Renal cortex interstitium (tissue), 11 donors: Measurements from ENCODE around the gene KAZN. TPM values are rescaled to one million over a fixed set of nuclear protein-coding genes. Genes with fewer than 3 reads are reported as not detected.

Experiments
- DNase-seq, 11 donors: peaks; one replicate each; pipeline ENCODE4 v3.0.0-alpha.2; 2013; ENCODE audit warnings: low read depth in 9 of 11, low spot score in 4 of 11; ENCODE audit errors: extremely low read depth in 1 of 11
- polyA plus RNA-seq, 3 donors: library from polyadenylated mRNA; unstranded; fragments of 120-200 nt; gene quantifications; one replicate each; pipeline ENCODE4 v1.2.1, GENCODE V29; 2013; ENCODE audit not compliant: insufficient read length in 3 of 3

KAZN gene
- polyA plus RNA-seq, 3 donors = 32.3 to 43.3 (median 34.6) TPM

DNA sequence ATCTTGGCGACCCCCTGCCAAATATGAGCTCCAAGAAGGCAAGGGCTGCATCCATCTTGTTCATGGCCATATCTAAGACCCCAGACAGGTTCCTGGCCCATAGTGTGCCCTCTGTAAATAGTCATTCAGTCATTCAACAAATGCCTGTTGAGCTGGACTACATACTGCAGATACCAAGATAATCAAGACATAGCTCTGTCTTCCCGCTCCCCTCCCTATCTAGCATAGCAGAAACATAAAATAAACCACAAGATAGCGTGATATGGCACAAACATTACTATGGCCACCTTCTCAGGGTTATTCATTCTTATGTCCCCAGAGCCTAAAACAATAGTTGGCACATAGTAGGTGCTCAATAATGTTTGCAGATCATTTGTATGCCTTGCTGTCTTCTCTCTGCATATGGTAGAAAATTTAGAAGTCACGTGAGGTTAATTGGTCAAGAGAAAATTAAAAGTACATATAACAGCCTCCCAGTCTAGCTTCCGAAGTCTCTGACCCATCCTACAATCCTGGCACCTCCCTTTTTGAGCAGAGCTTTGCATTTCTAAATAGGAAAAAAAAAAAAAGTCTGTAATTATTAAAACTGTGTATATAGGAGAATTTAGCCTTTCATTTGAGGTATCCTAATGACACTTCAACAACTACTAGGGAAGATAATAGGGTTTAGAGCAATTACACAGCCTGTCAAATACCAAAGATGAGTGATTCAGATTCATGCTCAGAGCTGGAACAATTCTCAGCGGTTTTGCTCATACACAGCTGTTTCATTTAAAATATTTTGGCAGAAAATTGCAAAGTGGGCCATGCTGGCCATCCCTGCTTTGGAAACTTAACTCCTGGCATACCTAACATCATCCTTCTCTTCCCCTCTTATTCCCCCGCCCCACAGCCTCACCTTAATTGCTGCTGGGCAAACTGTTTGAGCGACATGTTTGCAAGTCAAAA lies 219.0 kb downstream of the KAZN start:
- no peak for DNase-seq

- no peak for DNase-seq
Measured at GRCh38 chr1:14820295-14821085, 222.0 kb downstream of the KAZN start.

DNA sequence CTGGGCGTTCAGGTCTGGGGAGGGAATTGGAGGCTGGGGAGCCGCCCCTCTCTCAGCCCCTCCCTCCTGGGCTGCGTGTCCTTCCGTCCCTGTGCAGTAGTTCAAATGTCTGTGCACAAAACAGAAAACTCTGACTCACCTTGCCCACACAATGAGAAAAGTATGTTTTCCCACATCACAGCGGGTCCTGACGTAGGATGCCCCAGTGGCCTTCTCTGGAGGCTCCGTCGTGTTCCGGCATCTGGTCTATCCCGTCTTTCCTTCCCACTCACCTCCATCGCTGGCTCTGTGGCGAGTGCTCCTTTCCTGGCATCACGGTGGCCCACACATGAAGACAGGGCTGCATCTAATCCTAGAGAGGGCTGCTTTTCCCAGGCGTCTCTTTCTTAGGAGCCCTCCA lies 224.0 kb downstream of the KAZN start:
- no peak for DNase-seq

- DNase-seq = no peak
Measured at GRCh38 chr1:14822996-14823395, 224.5 kb downstream of the KAZN start.

DNA sequence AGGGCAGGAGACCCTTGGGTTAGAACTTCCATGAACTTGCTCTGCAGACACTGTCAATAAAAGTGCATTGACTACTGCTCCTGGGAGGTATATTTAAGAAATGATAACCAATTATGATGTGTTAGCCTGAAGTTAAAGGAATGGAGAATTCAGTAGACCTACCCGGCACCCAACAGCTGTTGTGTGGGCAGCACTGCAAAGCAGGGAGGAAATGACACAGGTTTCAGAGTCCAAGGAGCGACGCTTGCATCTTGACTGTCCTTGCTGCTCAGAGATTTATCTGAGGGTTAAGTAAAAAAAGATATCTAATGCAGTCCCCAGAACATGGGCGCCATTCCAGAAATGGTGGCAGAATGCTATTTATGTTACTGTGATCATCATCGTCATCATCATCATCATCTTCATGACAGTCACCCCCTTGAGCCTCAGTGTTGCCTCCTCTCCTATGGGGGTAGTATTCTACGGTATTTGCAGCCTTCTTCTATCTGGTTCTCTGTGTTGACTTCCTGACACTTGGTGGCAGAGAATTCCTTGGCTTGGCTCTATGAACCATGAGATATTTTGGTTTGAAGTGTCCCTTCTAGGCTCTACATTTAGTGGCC lies 225.9 kb downstream of the KAZN start:
- no peak for DNase-seq

DNA sequence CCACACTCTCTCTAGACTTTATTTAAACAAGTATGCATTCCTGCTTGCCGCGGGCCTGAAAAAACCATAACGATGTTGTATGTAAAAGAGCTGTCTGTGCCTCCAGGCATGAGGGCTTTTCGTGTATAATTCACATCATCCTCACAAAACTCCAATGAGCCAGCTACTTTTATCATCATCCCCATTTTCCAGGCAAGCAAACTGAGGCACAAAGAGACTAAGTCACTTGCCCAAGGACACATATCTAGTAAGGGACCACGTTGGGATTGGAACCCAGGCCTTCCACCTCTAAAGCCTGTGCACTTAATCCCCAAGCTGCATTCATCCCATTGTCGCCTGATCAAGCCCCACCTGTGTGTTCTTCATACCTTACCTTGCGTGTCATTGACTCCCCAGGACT lies 226.9 kb downstream of the KAZN start:
- no peak for DNase-seq

GRCh38 chr1:14826172-14826636 lies 227.7 kb downstream of the KAZN start:
- no peak for DNase-seq

DNA sequence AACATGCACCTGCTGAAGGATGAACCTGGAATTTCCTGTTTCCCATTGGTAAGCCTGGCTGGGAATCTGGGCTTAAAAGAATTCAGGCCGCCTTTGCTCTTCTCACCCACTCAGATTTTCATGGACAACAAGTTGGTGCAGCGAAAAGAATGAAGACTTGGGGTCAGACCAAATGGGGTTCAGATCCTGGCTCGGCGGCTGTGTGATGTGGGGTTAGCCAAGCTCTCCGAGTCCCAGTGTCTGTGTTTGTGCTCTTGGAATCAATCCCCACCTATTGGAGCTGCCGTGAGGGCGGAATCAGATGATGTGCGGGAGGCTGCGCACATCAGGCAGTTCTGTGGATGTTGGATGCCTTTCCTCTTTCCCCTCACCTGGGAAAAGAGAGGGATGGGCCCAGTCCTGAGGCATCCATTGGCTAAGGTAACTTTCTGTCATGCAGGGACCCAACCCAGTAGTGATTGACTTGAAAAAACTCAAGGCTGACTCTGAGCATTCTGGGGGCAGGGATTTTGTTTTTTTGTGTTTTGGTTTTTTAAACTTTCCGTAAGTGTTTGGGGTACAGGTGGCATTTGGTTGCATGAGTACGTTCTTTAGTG lies 228.3 kb downstream of the KAZN start:
- DNase-seq = no peak

- no peak for DNase-seq
Measured at GRCh38 chr1:14827870-14828269, 229.4 kb downstream of the KAZN start.

DNA sequence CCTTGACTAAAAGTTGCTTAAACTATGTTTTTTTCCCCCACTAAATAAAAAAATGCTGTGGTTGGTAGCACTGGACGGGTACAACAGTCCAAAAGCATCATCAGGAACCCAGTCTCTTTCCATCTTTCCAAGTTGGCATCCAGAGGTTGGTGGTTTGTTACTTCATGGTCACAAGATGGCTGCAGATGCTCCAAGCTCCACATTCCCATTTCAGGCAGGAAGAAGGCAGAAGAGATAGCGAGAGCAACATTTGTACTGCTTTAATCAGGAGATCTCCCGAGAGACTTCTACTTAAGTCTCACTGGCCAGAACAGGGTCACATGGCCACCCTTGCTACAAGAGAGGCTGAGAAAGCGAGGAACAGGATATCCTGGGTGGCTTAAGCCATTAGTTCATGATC lies 230.2 kb downstream of the KAZN start:
- DNase-seq = no peak

DNA sequence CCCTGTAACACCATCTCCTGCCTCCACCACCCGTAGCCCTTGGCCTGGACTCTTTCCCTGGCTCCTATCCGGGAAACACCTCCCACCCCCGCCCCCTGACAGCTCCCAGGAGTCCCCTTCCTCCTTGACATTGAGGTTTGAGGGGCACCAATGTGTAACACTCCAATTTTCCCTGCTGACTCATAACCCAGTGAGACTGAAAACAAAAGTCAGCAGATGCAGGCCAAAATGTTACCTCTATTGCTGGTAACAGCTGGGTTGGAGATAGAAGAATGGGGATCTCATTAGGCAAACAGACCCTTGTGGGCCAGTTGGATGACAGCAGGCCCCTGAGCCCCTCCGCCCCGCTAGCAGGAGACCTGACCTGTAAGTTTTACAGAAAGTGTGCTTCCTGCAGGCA lies 237.2 kb downstream of the KAZN start:
- DNase-seq = no peak

DNA sequence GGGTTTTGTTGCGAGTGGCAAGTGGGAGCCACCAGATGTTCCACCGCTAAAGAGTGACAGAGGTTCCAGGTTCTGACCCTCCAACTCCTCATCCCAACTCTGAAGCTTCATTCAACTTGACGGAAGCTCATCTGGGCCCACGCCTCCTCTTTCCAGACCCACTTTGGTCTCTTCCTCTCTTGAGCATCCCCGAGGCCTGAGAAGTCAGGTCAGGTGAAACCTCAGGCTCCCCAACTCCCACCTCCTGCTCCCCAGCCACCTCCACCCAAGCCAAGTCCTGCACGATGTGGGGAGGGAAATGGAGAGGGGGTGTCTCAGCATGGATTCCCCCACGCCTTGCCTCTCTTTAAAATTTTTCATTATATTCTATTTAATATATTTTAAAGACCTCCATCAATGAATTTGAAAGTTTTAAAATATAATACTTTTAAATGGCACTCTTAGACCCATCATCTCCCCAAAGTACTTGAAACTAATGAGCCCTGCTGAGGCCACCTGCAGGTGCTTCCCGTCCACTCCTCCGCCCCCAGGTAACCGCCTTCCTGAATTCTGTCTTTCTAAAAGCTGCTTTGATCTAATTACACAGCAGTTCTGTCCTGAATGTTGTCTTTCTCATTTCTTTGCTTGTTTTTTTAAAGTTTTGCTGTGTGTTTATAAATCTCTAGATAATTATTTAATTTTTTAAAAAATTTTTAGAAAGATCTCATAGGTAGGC lies 238.1 kb downstream of the KAZN start:
- DNase-seq = no peak

DNA sequence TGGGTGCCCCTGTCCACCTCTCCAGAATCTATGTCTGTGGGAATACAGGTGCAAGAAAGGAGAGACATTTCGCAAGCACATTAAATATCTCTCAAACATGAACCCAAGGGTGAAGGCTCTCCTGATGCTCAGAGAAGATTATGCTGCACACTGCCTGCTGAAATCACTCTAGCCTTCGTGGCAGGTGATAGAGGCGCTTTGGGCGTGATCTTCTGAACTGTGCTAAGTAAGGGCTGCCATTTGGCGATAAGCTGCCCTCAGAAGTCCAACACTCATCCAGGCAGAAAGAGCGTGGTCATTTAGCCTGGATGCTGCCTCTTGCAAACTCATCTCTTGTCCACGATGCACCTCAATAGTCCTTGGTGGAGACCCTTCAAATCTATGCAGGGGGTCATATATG lies 241.9 kb downstream of the KAZN start:
- DNase-seq = no peak

DNA sequence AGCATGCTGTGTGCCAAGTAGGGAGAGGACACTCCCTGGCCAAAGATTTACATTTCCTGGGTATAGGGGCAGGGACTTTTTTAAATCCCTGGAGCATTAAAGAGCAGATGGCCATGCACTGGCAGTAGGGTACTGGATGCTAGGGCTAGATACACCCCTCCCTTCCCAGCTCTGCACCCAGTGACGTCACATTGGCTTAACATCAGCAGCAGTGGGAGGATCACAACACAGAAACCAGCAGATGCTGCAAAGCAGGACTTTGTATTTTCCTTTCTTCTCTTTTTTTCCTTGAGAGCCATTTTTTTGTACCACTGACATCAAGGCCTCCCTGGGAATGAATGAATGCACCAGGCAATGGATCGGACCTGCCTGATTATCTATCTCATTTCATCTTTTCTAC lies 243.0 kb downstream of the KAZN start:
- no peak for DNase-seq

GRCh38 chr1:14841951-14842350 lies 243.5 kb downstream of the KAZN start:
- DNase-seq = no peak

DNA sequence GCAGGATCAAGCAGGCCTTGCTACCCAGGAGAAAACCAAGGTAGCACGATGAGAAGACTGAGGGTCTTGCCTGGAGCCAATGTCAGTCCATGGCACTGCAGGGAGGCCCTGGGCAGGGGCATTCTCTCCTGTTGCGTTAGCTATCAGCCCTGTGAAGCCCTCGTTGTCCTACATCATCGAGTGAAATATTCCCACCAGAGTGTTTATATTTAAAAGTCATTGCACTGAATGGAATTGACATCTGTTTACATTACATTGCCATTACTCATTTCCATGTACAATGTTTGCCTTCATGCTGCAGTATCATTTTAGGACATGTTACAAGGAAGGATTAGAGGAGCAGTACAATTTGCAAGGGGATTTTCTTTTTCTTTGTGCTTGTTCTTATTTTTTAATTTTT lies 243.9 kb downstream of the KAZN start:
- DNase-seq = no peak

- no peak for DNase-seq
Measured at GRCh38 chr1:14842891-14843290, 244.4 kb downstream of the KAZN start.

- DNase-seq = no peak
Measured at GRCh38 chr1:14843525-14843924, 245.0 kb downstream of the KAZN start.

DNA sequence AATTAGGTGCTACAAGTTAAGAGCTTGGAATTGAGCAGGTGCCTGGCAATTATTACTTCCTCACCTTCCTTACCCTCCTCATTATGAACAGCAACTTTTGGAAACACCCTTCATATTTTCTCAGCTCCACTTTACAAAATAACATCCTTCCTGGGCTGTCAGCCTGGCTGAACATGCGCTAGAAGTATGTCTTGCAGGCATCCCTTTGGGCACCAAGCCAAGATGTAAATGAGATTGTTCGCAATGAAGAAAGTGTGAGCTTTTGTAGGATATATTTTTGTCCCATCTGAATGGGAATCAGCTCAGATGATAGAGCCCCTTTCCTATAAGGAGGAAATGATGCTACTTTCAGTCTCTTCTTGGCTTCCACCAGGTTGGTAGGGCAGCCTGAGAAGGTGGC lies 245.9 kb downstream of the KAZN start:
- no peak for DNase-seq
